ENCODE measurements around the gene STRIP2. TPM values are rescaled to one million over a fixed set of nuclear protein-coding genes. Genes with fewer than 3 reads are reported as not detected.

The STRIP2 gene
- total and polyA plus RNA-seq, 2 of the 13 experiments (the other 11 are each of a cell fraction or from before 2014, with no cell fraction given): 3.9 to 8.2 TPM

DNA sequence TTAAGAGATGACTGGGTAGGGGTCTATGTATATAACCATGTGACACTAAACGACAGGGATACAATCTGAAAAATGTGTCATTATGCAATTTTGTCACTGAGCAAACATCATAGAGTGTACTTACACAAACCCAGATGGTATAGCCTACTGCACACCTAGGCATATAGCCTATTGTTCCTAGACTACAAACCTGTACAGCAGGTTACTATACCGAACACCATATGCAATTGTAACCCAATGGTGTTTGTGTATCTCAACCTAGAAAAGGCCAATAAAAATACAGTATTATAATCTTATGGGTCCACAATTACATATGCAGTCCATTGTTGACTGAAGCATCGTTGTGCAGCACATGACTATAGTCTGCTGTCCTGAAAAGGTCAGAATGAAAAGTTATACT lies 22.9 kb downstream of the STRIP2 start (continued):
- TF ChIP-seq, protein P1, sequence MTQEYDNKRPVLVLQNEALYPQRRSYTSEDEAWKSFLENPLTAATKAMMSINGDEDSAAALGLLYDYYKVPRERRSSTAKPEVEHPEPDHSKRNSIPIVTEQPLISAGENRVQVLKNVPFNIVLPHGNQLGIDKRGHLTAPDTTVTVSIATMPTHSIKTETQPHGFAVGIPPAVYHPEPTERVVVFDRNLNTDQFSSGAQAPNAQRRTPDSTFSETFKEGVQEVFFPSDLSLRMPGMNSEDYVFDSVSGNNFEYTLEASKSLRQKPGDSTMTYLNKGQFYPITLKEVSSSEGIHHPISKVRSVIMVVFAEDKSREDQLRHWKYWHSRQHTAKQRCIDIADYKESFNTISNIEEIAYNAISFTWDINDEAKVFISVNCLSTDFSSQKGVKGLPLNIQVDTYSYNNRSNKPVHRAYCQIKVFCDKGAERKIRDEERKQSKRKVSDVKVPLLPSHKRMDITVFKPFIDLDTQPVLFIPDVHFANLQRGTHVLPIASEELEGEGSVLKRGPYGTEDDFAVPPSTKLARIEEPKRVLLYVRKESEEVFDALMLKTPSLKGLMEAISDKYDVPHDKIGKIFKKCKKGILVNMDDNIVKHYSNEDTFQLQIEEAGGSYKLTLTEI (CRISPR knock-in tag; conservative IDR thresholded peaks at IDR 0.05): no peak

DNA sequence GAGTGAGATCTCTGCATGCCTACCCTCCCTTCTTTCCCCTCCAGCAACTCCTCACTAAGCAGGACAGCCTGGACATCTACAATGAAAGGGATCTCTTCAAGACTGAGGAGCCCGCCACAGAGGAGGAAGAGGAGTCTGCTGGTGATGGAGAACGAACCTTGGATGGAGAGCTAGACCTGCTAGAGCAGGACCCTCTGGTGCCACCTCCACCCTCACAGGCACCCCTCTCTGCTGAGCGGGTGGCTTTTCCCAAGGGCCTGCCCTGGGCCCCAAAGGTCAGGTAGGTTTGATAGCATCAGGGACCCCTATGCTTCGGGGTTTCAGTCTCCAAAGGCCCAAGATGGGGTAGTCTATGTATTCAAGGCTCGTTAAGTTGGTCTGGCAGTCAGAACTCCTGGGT lies 23.9 kb downstream of the STRIP2 start:
- BruUV-seq (replicated peaks): no TSS peak
- TF ChIP-seq, protein P2, sequence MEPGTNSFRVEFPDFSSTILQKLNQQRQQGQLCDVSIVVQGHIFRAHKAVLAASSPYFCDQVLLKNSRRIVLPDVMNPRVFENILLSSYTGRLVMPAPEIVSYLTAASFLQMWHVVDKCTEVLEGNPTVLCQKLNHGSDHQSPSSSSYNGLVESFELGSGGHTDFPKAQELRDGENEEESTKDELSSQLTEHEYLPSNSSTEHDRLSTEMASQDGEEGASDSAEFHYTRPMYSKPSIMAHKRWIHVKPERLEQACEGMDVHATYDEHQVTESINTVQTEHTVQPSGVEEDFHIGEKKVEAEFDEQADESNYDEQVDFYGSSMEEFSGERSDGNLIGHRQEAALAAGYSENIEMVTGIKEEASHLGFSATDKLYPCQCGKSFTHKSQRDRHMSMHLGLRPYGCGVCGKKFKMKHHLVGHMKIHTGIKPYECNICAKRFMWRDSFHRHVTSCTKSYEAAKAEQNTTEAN (CRISPR knock-in tag; conservative IDR thresholded peaks at IDR 0.05): no peak
- TF ChIP-seq KDM2A (CRISPR knock-in tag; IDR thresholded peaks at IDR 0.05; ENCODE audit: borderline replicate concordance, low read depth) (no peak), POLR2A (IDR thresholded peaks at IDR 0.05; ENCODE audit: insufficient read depth in 1 of 2, low read depth in 2 of 2, low read length in 2 of 2) (no peak)
- H3K9me3 ChIP-seq (ENCODE audit: low read length): no peaks in the 10 kb centered on the region
- in situ Hi-C loops (cut with HindIII; ENCODE audit: extremely low pct_ligation_motif_present, low pct_unique_long_range_greater_than_20kb): no loop called here
- peaks cover 4 to 41% of the 10 kb centered on the region in 2 experiments for H3K36me3 ChIP-seq (replicated peaks in 1 of 2; ENCODE audit: control insufficient read depth in 1 of 2, insufficient read depth in 2 of 2, low read length in 2 of 2)
- no peak overlapping the region for H3K27ac ChIP-seq (ENCODE audit: extremely low read length, insufficient read depth, low read length)
- 94% methylated on average over 4 of the region's 5 CpGs for WGBS (ENCODE audit: low lambda C conversion rate)
- DNase-seq (ENCODE audit: low spot score): no peak
- FAIRE-seq: no peak
- ChIA-PET CTCF (ENCODE audit: low intra/inter-chr PET ratio, low total read pairs) (no interaction called here), POLR2A (no interaction called here)
- H3K4me3 ChIP-seq (replicated peaks in 1 of 3; ENCODE audit: insufficient read depth in 1 of 3, low read depth in 2 of 3, low read length in 3 of 3): no peak overlapping the region
- H3K27me3 ChIP-seq (ENCODE audit: control insufficient read depth in 1 of 2, insufficient read depth in 2 of 2, low read length in 2 of 2): no peaks in the 10 kb centered on the region
- H4K20me1 ChIP-seq (ENCODE audit: insufficient read depth, low read length): no peaks in the 10 kb centered on the region
- intact Hi-C loops (cut with micrococcal nuclease; ENCODE audit: unreplicated experiment): no loop called here
- H3K4me2 ChIP-seq (ENCODE audit: low read depth, low read length): no peak overlapping the region
- no peak overlapping the region for H2AFZ ChIP-seq (ENCODE audit: low read length)
- ATAC-seq: no peak
- no peak overlapping the region for H3K9ac ChIP-seq (ENCODE audit: insufficient read depth, low read depth, low read length)
- H3K4me1 ChIP-seq (ENCODE audit: insufficient read depth, low read length): no peaks in the 10 kb centered on the region
- H3K79me2 ChIP-seq (ENCODE audit: insufficient read depth, low read length): no peaks in the 10 kb centered on the region
